B cell (primary cell): ENCODE measurements around the gene LIPA.

Experiments
- EZH2 ChIP-seq: IDR thresholded peaks from 2 replicates; pipeline ENCODE4 v1.6.1; 2012; ENCODE audit warnings: borderline replicate concordance, low read depth, mild to moderate bottlenecking, moderate library complexity, low read length; ENCODE audit not compliant: insufficient read depth, poor library complexity, severe bottlenecking
- TF ChIP-seq, protein P1 (sequence below): fragments of 200-600 bp; IDR thresholded peaks from one replicate; pipeline ENCODE4 v1.8.0; 2022; ENCODE audit warnings: antibody characterized with exemption, mild to moderate bottlenecking

DNA sequence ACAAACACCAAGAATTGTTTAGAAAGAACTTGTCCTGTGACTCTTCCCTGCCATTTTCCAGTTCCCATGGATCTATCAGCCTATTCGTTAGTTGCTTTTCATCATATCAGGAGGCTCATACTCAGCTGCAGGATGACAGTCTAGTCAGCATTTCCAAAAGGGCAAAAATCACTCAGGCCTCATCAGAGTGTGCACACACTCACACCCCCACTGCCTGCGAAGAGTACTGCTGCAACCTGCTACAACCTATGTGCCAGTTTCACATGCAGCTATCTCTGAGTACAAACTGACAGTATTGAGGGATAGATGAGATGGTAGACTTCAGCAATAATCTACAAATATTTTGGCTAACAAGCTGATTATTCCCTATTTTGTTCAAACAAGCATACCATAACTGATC is 68.7 kb downstream of the LIPA start:
- TF ChIP-seq, protein P1, sequence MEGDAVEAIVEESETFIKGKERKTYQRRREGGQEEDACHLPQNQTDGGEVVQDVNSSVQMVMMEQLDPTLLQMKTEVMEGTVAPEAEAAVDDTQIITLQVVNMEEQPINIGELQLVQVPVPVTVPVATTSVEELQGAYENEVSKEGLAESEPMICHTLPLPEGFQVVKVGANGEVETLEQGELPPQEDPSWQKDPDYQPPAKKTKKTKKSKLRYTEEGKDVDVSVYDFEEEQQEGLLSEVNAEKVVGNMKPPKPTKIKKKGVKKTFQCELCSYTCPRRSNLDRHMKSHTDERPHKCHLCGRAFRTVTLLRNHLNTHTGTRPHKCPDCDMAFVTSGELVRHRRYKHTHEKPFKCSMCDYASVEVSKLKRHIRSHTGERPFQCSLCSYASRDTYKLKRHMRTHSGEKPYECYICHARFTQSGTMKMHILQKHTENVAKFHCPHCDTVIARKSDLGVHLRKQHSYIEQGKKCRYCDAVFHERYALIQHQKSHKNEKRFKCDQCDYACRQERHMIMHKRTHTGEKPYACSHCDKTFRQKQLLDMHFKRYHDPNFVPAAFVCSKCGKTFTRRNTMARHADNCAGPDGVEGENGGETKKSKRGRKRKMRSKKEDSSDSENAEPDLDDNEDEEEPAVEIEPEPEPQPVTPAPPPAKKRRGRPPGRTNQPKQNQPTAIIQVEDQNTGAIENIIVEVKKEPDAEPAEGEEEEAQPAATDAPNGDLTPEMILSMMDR = no peak
- TF ChIP-seq EZH2 = no peak
